ENCODE results near the gene FAU. TPM values are rescaled to one million over a fixed set of nuclear protein-coding genes. Genes with fewer than 3 reads are reported as not detected.

The FAU gene
- total RNA-seq, 1 donor from 2014 or later, result 710 TPM

DNA sequence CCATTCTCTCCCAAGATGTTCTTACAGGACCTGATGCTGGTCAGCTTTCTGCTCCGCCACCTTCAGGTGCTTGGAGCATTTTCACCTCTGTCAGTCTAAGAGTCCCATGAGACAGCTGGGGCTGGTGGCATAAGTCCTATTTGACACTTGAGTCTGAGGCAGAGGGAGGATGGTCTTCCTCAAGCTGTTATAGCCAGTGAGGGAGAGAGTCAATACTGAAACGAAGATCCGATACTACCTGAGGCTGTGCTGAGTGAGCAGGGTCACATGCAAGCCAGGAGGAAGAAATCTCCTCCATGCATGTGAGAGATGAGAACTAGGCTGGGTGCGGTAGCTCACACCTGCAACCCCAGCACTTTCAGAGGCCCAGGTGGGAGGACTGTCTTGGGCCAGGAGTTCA, 32.3 kb downstream of the FAU start:
- Histone ChIP-seq H3K4me3 (ENCODE audit: low read depth, low read length) (no peak overlapping the region), H3K27me3 (ENCODE audit: control insufficient read depth, insufficient read depth, low read length) (no peaks in the 10 kb centered on the region), H3K36me3 (ENCODE audit: control insufficient read depth, insufficient read depth, low read length) (no peaks in the 10 kb centered on the region)
- DNase-seq (ENCODE audit: low read depth), result no peak
- no peak for TF ChIP-seq CTCF (IDR thresholded peaks at IDR 0.05; ENCODE audit: insufficient read depth, low read length, poor library complexity, severe bottlenecking)

GRCh38 chr11:65087827-65088226, 34.1 kb downstream of the FAU start:
- TF ChIP-seq CTCF (IDR thresholded peaks at IDR 0.05; ENCODE audit: insufficient read depth, low read length, poor library complexity, severe bottlenecking), result no peak
- no peaks in the 10 kb centered on the region for H3K36me3 ChIP-seq (ENCODE audit: control insufficient read depth, insufficient read depth, low read length)
- no peaks in the 10 kb centered on the region for H3K27me3 ChIP-seq (ENCODE audit: control insufficient read depth, insufficient read depth, low read length)
- H3K4me3 ChIP-seq (ENCODE audit: low read depth, low read length), result no peak overlapping the region
- no peak for DNase-seq (ENCODE audit: low read depth)

DNA sequence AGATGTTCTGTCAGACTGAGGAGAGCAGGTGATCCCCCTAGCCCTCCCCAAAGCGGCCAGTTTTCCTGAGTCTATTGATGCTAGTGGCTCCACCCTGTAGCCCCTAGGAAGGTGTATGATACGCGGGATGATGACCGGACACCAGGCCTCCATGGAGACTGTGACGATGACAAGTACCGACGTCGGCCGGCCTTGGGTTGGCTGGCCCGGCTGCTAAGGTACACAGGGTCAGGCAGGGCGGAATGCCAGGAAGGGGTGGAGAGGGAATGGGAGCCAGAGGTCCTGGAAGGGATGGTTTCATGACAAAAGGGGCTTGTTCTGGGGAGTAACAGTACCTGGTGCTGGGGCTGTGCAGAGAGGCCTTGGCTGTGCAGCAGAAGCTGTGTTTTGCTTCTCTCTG, 34.7 kb downstream of the FAU start:
- no peak for TF ChIP-seq CTCF (IDR thresholded peaks at IDR 0.05; ENCODE audit: insufficient read depth, low read length, poor library complexity, severe bottlenecking)
- Histone ChIP-seq H3K27me3 (ENCODE audit: control insufficient read depth, insufficient read depth, low read length) (no peaks in the 10 kb centered on the region), H3K4me3 (ENCODE audit: low read depth, low read length) (no peak overlapping the region), H3K36me3 (ENCODE audit: control insufficient read depth, insufficient read depth, low read length) (no peaks in the 10 kb centered on the region)
- DNase-seq (ENCODE audit: low read depth), result no peak

- Histone ChIP-seq H3K4me3 (ENCODE audit: low read depth, low read length) (no peak overlapping the region), H3K27me3 (ENCODE audit: control insufficient read depth, insufficient read depth, low read length) (no peaks in the 10 kb centered on the region), H3K36me3 (ENCODE audit: control insufficient read depth, insufficient read depth, low read length) (no peaks in the 10 kb centered on the region)
- DNase-seq (ENCODE audit: low read depth), result no peak
- TF ChIP-seq CTCF (IDR thresholded peaks at IDR 0.05; ENCODE audit: insufficient read depth, low read length, poor library complexity, severe bottlenecking), result no peak
These were observed 35.1 kb downstream of the FAU start for GRCh38 chr11:65086809-65087208.

GRCh38 chr11:65085446-65085845, 36.5 kb downstream of the FAU start:
- no peak for DNase-seq (ENCODE audit: low read depth)
- Histone ChIP-seq H3K4me3 (ENCODE audit: low read depth, low read length) (no peak overlapping the region), H3K27me3 (ENCODE audit: control insufficient read depth, insufficient read depth, low read length) (no peaks in the 10 kb centered on the region), H3K36me3 (ENCODE audit: control insufficient read depth, insufficient read depth, low read length) (peaks cover 1% of the 10 kb centered on the region)
- no peak for TF ChIP-seq CTCF (IDR thresholded peaks at IDR 0.05; ENCODE audit: insufficient read depth, low read length, poor library complexity, severe bottlenecking)

DNA sequence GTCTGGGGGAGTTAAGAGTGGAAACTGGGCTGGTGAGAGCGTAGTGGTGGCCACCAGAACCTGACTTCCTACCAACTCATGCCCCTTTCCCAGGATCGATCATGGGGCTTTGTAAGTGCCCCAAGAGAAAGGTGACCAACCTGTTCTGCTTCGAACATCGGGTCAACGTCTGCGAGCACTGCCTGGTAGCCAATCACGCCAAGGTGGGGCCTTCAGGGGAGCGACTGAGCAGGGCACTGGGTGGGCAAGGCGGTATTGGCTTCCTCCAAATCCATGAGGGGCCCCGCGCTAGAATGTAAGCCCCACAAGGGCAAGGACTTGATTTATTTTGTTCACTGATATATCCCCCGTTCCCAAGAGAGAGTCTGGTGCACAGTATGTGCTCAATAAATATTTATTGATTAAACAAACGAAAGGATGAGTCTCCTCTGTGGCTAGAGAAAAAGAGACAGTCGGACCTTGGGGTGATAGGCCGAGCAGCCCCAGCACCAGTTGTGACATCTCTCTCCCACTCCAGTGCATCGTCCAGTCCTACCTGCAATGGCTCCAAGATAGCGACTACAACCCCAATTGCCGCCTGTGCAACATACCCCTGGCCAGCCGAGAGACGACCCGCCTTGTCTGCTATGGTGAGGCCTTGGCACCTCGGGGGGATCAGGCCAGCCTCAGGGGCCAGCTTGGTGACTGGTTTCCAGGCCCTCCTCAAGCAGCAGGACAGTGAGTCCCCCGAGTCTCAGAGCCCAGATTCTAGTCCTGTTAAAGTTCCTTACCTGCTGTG, 37.1 kb downstream of the FAU start:
- no peak for TF ChIP-seq CTCF (IDR thresholded peaks at IDR 0.05; ENCODE audit: insufficient read depth, low read length, poor library complexity, severe bottlenecking)
- H3K4me3 ChIP-seq (ENCODE audit: low read depth, low read length), result peak overlapping the region; percentile 76
- DNase-seq (ENCODE audit: low read depth), result no peak
- no peaks in the 10 kb centered on the region for H3K27me3 ChIP-seq (ENCODE audit: control insufficient read depth, insufficient read depth, low read length)
- H3K36me3 ChIP-seq (ENCODE audit: control insufficient read depth, insufficient read depth, low read length), result peaks cover 1% of the 10 kb centered on the region
